Measurements from ENCODE around the gene MMRN2.

GRCh38 chr10:86937502-86938154 is 19.8 kb downstream of the MMRN2 start:
- TF ChIP-seq CTCF (IDR thresholded peaks at IDR 0.05) (no peak), POLR2AphosphoS5 (IDR thresholded peaks at IDR 0.05) (no peak)

Measured in breast epithelium (tissue), 3 donors.